Testis (tissue), 3 donors: ENCODE measurements around the gene CMYA5. TPM values are rescaled to one million over a fixed set of nuclear protein-coding genes. Genes with fewer than 3 reads are reported as not detected.

Experiments
- DNase-seq: peaks from one replicate; pipeline ENCODE4 v3.0.0-alpha.2; 2019
- H3K27ac ChIP-seq, 2 donors: fragments of 200-600 bp; sonication (generic); one replicate each; pipeline ENCODE4 v1.5.1; 2019
- H3K27me3 ChIP-seq: fragments of 200-600 bp; sonication (generic); one replicate; pipeline ENCODE4 v1.5.1; 2019
- H3K36me3 ChIP-seq: fragments of 200-600 bp; sonication (generic); one replicate; pipeline ENCODE4 v1.5.1; 2017; ENCODE audit warnings: low read depth; ENCODE audit errors: missing control alignments
- H3K4me1 ChIP-seq: fragments of 200-600 bp; sonication (generic); one replicate; pipeline ENCODE4 v1.5.1; 2019
- H3K4me3 ChIP-seq, 2 donors: fragments of 200-600 bp; sonication (generic); one replicate each; pipeline ENCODE4 v1.5.1; 2017 to 2019
- H3K9me3 ChIP-seq: fragments of 200-600 bp; sonication (generic); one replicate; pipeline ENCODE4 v1.5.1; 2017
- POLR2A ChIP-seq: fragments of 450-650 bp; IDR thresholded peaks from one replicate; pipeline ENCODE4 v1.6.1; 2017; ENCODE audit warnings: antibody characterized with exemption, mild to moderate bottlenecking, moderate library complexity
- WGBS, 2 donors: methylation state at CpG; one replicate each; pipeline ENCODE4 v1.1.5; 2018; 5-methylcytosine and 5-hydroxymethylcytosine counted together
- intact Hi-C: fragments of 100-400 bp; cut with DNase I; formaldehyde crosslinking; loops from one replicate; pipeline ENCODE4 v1.15.1; 2023; ENCODE audit warnings: low total_unique reads
- polyA plus RNA-seq: library from polyadenylated mRNA; stranded (reverse); fragments of 350-450 nt; fragmentation: Illumina TruSeq; extraction: RNeasy Lipid Tissue Mini Kit (QIAGEN cat#74804); gene quantifications from one replicate; pipeline ENCODE4 v1.2.3, GENCODE V29; 2014; ENCODE audit warnings: low read depth, low replicate concordance; ENCODE audit not compliant: insufficient read depth
- total RNA-seq, 2 donors: library from RNA; depleted of rRNA; stranded (reverse); fragments of >200 nt; gene quantifications; one replicate each; pipeline ENCODE4 v1.2.3, GENCODE V29; 2016
- TF ChIP-seq, protein P1 (sequence below), 3 experiments: fragments of 450-650 bp in 2 of 3; fragments of 200-600 bp in 1 of 3; sonication (generic) in 1 of 3; IDR thresholded peaks; one replicate each; pipeline ENCODE4 v1.5.1; 2016 to 2019; ENCODE audit warnings: antibody characterized with exemption in 3 of 3, mild to moderate bottlenecking in 2 of 3, moderate library complexity in 1 of 3

CMYA5 gene
- total and polyA plus RNA-seq, 3 donors from 2014 or later: 2.7 to 33.8 (median 27.3) TPM

DNA sequence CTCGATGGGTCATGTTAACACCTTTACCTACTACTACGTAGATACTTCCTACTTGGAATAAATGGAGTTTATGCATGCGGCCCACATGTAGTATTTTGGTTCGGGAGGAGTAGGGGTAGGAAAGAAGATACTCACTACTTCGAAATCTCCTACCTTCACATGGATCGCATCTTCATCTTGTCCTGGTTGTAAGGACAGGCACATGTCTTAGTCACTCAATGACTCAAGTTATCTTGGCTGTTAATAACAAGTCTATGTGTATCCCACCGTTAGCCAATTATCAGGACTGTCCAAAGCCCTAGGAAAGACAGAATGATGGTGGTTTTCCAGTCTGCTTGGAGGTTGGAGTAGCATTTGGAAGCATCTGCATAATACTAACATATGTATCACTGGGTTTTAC is 24.1 kb downstream of the CMYA5 start:
- no peak overlapping the region for H3K4me3 ChIP-seq
- no peak for TF ChIP-seq POLR2A
- TF ChIP-seq, protein P1, sequence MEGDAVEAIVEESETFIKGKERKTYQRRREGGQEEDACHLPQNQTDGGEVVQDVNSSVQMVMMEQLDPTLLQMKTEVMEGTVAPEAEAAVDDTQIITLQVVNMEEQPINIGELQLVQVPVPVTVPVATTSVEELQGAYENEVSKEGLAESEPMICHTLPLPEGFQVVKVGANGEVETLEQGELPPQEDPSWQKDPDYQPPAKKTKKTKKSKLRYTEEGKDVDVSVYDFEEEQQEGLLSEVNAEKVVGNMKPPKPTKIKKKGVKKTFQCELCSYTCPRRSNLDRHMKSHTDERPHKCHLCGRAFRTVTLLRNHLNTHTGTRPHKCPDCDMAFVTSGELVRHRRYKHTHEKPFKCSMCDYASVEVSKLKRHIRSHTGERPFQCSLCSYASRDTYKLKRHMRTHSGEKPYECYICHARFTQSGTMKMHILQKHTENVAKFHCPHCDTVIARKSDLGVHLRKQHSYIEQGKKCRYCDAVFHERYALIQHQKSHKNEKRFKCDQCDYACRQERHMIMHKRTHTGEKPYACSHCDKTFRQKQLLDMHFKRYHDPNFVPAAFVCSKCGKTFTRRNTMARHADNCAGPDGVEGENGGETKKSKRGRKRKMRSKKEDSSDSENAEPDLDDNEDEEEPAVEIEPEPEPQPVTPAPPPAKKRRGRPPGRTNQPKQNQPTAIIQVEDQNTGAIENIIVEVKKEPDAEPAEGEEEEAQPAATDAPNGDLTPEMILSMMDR (IDR thresholded peaks at IDR 0.05): no peak
- H3K9me3 ChIP-seq: no peaks in the 10 kb centered on the region
- H3K4me1 ChIP-seq: no peaks in the 10 kb centered on the region
- WGBS, 2 donors: 95 to 97% methylated on average over 7 of the region's 7 CpGs
- H3K27ac ChIP-seq: no peak overlapping the region
- DNase-seq: no peak
- intact Hi-C loops: no loop called here
- H3K27me3 ChIP-seq: no peaks in the 10 kb centered on the region
- H3K36me3 ChIP-seq: no peaks in the 10 kb centered on the region

DNA sequence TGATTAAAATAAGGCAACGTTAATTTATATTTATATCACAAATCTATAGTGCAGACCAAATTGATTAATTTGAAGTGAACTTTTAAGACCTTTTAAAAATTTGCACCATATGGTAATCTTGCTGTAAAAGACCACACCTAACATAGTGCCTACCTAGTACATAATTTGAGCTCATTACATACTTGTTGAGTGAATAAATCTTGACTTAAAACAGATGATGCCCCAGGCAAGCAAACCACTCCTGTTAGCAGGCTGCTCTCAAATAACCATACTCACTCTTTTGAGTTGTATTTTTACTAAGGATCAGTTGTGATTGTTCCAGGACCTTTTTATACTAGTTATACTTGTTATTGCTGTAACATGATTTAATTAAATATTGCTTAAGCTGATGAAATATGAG is 27.2 kb downstream of the CMYA5 start:
- no peak for DNase-seq
- TF ChIP-seq, protein P1 (IDR thresholded peaks at IDR 0.05): no peak
- no peak for TF ChIP-seq POLR2A
- H3K4me1 ChIP-seq: no peaks in the 10 kb centered on the region

DNA sequence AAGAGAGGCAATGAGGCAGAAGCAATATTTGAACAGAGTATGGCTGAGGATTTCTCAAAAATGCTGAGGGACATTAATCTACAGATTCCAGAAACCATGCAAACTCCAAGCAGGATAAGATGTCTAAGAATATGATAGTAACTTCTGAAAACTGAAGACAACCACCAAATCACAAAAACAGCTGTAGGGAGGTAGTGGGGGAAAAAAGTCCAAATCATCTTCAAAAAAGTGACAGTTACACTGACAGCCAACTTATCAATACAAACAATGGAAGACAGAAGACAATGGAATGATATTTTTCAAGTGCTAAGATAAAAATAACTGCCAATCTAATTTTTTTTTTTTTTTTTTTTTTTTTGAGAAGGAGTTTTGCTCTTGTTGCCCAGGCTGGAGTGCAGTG is 30.5 kb downstream of the CMYA5 start:
- Histone ChIP-seq H3K4me1 (no peaks in the 10 kb centered on the region), H3K4me3 (no peak overlapping the region), H3K36me3 (no peaks in the 10 kb centered on the region), H3K27me3 (no peaks in the 10 kb centered on the region), H3K27ac (no peak overlapping the region), H3K9me3 (no peaks in the 10 kb centered on the region)
- intact Hi-C loops: no loop called here
- DNase-seq: no peak
- TF ChIP-seq, protein P1 (IDR thresholded peaks at IDR 0.05): no peak
- no peak for TF ChIP-seq POLR2A

More for the DNA sequence above, 27.2 kb downstream of the CMYA5 start:
- H3K27ac ChIP-seq: no peak overlapping the region
- intact Hi-C loops: no loop called here
- H3K9me3 ChIP-seq: no peaks in the 10 kb centered on the region
- no peaks in the 10 kb centered on the region for H3K27me3 ChIP-seq
- 0 to 39% methylated on average over 1 of the region's 1 CpG for WGBS, 2 donors
- no peak overlapping the region for H3K4me3 ChIP-seq
- H3K36me3 ChIP-seq: no peaks in the 10 kb centered on the region

DNA sequence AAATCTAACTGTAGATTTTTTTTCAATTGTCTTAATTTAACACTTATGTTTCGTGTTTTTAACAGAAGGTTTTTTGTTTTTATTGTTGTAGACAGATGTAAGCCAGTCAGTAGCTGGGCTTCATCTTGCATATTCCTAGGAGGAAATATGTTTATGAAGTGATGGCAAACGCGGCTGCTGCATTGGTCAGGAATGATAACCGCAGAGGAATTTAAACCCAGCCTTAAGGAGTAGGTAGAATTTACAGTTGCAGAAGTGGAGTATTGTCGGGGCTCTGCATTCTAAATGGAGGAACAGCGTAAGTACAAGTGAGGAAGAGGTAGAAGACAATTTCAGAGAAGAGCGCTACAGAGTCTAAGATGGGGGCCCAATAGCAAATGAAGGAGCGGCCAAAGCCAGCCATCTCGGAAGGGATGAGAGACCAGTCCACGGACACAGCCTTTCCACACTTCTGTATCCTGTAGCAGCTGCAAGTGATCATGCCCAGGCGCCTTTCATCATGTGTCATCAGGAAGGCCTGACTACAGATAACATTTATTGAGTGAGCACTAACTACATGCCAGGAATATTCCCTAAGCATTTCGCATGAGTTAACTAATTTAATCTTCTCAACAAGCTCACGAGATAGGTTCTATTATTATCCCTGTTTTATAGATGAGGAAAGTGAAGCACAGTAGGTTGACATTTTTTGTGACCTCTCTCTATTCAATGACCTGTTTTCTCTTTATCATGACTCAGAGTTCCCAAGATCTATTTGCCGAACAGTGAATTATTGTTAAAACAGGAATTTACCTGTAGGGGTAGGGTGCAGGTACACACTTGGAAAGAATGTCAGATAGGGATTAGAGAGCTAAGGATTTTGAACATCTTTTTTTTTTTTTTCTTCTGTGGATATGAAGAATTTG is 38.1 kb downstream of the CMYA5 start:
- H3K27me3 ChIP-seq: no peaks in the 10 kb centered on the region
- no peaks in the 10 kb centered on the region for H3K4me1 ChIP-seq
- intact Hi-C loops: no loop called here
- no peaks in the 10 kb centered on the region for H3K9me3 ChIP-seq
- H3K27ac ChIP-seq: no peak overlapping the region
- TF ChIP-seq POLR2A: no peak
- TF ChIP-seq, protein P1 (IDR thresholded peaks at IDR 0.05): no peak
- H3K36me3 ChIP-seq: no peaks in the 10 kb centered on the region
- 85 to 89% methylated on average over 14 of the region's 14 CpGs for WGBS, 2 donors
- no peak for DNase-seq
- no peak overlapping the region for H3K4me3 ChIP-seq

DNA sequence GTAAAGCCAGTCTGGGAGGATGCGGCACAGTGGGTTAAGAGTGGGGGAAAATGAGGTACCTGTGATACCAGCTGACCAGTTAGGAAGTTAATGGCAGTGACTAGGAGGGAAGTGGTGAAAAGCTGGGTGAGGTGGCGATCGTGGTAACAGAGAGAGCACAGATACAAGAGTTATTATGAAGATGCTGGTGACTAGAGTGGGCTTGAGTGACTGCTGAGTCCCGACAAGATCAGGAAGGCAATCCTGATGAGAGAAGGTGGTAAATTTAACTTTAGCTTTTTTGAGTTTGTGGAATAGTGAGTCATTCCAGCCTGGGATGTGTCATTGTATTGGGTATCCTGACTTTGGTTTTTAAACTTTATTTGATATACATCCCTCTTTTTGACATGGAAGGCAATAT is 38.8 kb downstream of the CMYA5 start:
- Histone ChIP-seq H3K27ac (no peak overlapping the region), H3K9me3 (no peaks in the 10 kb centered on the region), H3K4me1 (no peaks in the 10 kb centered on the region), H3K4me3 (no peak overlapping the region), H3K36me3 (no peaks in the 10 kb centered on the region), H3K27me3 (no peaks in the 10 kb centered on the region)
- 96% methylated on average over 4 of the region's 4 CpGs for WGBS, 2 donors
- TF ChIP-seq, protein P1 (IDR thresholded peaks at IDR 0.05): no peak
- TF ChIP-seq POLR2A: no peak
- DNase-seq: no peak
- intact Hi-C loops: no loop called here
